ENCODE data around the gene GALNTL6.

GALNTL6 gene

DNA sequence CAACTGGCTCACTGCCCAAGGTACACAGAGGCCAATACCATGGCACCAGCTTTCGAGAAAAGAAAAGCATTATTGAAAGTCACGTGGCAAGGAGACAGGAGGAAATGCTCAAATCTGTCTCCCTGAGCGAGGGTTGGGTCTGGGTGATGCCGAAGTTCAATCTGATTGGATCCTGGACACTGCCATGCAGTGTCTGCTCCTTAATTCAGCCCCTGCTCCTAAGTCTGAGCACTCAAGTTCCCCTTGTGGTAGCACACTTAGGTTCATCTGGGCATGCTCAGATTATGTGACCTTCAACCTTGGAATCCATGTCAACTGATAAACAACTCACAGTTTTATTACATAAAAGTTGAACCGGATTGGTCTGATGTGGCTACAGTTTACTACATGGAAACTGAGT is 842.9 kb downstream of the GALNTL6 start:
- H3K4me3 ChIP-seq (ENCODE audit: low read length) = no peak overlapping the region
- TF ChIP-seq, protein P1, sequence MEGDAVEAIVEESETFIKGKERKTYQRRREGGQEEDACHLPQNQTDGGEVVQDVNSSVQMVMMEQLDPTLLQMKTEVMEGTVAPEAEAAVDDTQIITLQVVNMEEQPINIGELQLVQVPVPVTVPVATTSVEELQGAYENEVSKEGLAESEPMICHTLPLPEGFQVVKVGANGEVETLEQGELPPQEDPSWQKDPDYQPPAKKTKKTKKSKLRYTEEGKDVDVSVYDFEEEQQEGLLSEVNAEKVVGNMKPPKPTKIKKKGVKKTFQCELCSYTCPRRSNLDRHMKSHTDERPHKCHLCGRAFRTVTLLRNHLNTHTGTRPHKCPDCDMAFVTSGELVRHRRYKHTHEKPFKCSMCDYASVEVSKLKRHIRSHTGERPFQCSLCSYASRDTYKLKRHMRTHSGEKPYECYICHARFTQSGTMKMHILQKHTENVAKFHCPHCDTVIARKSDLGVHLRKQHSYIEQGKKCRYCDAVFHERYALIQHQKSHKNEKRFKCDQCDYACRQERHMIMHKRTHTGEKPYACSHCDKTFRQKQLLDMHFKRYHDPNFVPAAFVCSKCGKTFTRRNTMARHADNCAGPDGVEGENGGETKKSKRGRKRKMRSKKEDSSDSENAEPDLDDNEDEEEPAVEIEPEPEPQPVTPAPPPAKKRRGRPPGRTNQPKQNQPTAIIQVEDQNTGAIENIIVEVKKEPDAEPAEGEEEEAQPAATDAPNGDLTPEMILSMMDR (conservative IDR thresholded peaks at IDR 0.05; ENCODE audit: low read depth, low read length) = no peak
- no peak for DNase-seq (ENCODE audit: low read depth)

DNA sequence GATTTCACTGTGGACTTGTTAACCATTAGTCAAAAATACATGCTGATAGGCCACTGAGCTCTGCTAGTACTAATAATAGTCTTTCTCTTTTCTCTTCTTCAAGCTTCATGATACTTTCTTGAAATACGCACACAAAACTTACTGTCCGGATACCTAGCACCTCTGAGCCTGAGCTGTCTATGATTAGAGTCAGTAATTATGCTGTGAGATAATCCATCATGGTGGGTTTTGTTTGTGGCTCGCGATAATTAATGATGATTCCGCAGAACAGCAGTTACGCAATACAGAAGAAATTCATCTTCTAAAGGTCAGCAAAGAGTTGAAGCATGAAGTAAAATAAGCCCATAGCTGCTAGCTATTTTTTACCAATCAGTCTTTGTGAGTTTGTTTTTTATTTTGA is 843.9 kb downstream of the GALNTL6 start:
- no peak for DNase-seq (ENCODE audit: low read depth)
- TF ChIP-seq, protein P1 (conservative IDR thresholded peaks at IDR 0.05; ENCODE audit: low read depth, low read length) = no peak
- no peak overlapping the region for H3K4me3 ChIP-seq (ENCODE audit: low read length)

DNA sequence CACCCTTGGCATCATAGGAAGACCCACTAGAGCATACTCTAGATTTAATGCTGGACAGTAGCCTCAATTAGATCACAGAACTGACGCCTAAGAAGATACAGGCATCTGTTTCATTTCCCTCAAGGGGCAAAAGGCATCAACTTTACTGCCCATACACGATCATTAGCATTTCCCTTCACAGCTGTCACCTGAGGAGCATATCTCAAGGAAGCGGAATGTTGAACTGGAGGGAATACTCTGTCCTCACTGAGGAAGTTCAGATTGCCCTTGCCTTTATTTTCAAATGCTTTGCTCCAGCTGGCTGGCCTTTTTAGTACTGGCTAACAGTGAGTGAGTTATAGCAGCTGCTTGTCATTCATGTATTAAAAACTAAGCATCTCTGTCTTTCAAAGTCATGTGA is 847.0 kb downstream of the GALNTL6 start:
- no peak for DNase-seq (ENCODE audit: low read depth)
- TF ChIP-seq, protein P1 (conservative IDR thresholded peaks at IDR 0.05; ENCODE audit: low read depth, low read length) = no peak
- H3K4me3 ChIP-seq (ENCODE audit: low read length) = no peak overlapping the region

DNA sequence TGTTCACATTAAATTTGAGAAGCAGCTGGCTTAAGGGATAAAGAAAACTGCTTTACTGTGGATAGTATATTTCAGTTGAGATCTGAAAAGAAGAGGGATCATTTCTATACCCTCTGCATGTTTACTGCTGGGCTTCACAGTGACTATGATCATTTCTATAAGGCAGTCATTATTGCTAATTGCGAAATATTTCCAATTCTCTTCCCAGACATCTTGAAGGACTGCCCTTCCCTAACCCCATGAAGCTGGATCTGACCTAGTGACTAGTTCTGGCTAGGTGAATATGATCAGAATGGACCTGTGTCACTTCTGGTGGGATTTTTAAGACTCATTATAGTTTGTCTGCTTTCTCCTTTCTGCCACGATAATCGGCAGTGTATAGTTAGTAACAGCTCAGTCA is 848.9 kb downstream of the GALNTL6 start:
- H3K4me3 ChIP-seq (ENCODE audit: low read length) = no peak overlapping the region
- no peak for DNase-seq (ENCODE audit: low read depth)
- TF ChIP-seq, protein P1 (conservative IDR thresholded peaks at IDR 0.05; ENCODE audit: low read depth, low read length) = no peak

DNA sequence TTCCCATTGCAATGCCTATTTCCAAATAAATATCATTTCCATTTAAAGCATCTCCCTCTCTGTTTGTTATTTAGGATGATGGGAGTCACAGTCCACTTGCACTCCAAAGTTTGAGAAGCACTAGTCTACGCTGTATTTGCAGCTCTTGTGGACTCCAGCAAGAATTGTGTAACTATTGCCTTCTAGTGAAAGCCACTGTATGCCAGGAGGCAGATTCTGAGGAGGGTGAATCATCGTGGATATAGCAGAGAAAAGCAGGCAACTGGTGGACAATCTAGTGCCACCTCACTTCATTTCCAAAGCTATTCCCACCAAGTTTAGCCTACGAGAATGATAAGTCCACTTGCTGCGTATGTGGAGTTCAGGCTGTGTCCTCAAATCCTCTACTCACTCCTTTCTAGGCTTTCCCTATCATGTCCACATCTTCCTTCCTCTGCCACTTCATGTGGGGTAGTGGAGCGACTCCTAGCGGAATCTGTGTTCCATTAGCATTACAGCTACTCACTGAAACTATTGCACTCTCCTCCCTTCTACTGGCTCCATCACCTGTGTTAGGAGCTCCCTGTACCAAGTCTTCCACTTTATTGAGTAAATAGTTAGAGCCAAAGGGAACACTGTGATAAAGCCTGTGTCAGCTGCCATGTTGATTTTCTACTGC is 853.6 kb downstream of the GALNTL6 start:
- TF ChIP-seq, protein P1 (conservative IDR thresholded peaks at IDR 0.05; ENCODE audit: low read depth, low read length) = no peak
- DNase-seq (ENCODE audit: low read depth) = no peak
- no peak overlapping the region for H3K4me3 ChIP-seq (ENCODE audit: low read length)

DNA sequence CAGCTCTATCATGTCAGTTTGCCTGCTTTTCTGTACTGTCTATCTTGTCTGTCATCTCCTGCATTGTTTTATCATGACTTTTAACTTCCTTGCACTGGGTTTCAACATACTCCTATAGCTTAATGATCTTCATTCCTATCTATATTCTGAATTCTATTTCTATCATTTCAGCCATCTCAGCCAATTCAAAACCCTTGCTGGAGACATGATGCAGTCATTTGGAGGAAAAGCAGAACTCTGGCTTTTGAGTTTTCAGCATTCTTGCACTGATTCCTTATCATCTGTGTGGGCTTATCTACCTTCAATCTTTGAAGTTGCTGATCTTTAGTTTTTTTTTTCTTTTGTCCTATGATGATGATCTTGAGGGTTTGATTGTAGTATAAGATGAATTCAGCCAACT is 861.6 kb downstream of the GALNTL6 start:
- no peak for DNase-seq (ENCODE audit: low read depth)
- TF ChIP-seq, protein P1 (conservative IDR thresholded peaks at IDR 0.05; ENCODE audit: low read depth, low read length) = no peak
- H3K4me3 ChIP-seq (ENCODE audit: low read length) = no peak overlapping the region

DNA sequence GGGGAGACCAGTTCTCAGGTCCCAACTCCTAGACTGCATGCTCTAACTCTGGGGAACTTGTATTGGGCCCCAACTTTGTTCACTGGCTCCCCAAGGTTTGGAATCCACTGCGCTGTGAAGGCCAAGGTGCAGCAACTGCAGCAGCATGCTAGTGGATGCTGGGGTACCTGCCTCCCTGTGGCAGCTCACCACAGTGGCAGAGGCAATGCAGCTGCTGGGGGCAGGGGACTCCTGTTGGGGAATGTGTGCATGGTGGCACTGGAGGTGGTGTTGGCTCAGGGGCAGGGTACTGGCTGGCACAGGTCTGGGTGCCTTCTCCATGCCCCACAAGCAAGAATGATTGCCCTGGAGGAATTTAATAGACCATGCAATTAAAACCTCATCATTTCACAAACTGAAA is 862.0 kb downstream of the GALNTL6 start:
- no peak for DNase-seq (ENCODE audit: low read depth)
- TF ChIP-seq, protein P1 (conservative IDR thresholded peaks at IDR 0.05; ENCODE audit: low read depth, low read length) = no peak
- no peak overlapping the region for H3K4me3 ChIP-seq (ENCODE audit: low read length)
